A673 (cell line): Measurements from ENCODE around the gene BUB3.

Experiments
- EZH2 ChIP-seq: fragments of 200-600 bp; sonication (generic); IDR thresholded peaks from 2 replicates; pipeline ENCODE4 v1.6.1; 2017; ENCODE audit warnings: borderline replicate concordance, low read depth, mild to moderate bottlenecking, mixed read lengths, antibody characterized with exemption, low read length; ENCODE audit not compliant: poor library complexity, severe bottlenecking
- TF ChIP-seq, protein P1 (sequence below): fragments of 300-800, 200-600 bp; sonication (generic); conservative IDR thresholded peaks from 2 replicates; pipeline ENCODE4 v1.5.1; 2017; ENCODE audit warnings: low read depth, mild to moderate bottlenecking, antibody characterized with exemption, low read length, moderate library complexity, mixed read lengths

GRCh38 chr10:123157210-123157609 is 3.0 kb downstream of the BUB3 start:
- TF ChIP-seq, protein P1, sequence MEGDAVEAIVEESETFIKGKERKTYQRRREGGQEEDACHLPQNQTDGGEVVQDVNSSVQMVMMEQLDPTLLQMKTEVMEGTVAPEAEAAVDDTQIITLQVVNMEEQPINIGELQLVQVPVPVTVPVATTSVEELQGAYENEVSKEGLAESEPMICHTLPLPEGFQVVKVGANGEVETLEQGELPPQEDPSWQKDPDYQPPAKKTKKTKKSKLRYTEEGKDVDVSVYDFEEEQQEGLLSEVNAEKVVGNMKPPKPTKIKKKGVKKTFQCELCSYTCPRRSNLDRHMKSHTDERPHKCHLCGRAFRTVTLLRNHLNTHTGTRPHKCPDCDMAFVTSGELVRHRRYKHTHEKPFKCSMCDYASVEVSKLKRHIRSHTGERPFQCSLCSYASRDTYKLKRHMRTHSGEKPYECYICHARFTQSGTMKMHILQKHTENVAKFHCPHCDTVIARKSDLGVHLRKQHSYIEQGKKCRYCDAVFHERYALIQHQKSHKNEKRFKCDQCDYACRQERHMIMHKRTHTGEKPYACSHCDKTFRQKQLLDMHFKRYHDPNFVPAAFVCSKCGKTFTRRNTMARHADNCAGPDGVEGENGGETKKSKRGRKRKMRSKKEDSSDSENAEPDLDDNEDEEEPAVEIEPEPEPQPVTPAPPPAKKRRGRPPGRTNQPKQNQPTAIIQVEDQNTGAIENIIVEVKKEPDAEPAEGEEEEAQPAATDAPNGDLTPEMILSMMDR, result no peak
- no peak for TF ChIP-seq EZH2
